GM21619 (cell line): ENCODE results near the gene TSPAN11.

Source experiments
- ATAC-seq: cut with Tn5 transposase; IDR thresholded peaks from one replicate; pipeline ENCODE4 v1.9.1; 2021; ENCODE audit not compliant: unreplicated experiment

The TSPAN11 gene

GRCh38 chr12:30959110-30959710 lies 32.7 kb downstream of the TSPAN11 start:
- ATAC-seq = no peak

- ATAC-seq = no peak
Observed at GRCh38 chr12:30959778-30960177, 33.2 kb downstream of the TSPAN11 start.

GRCh38 chr12:30961030-30961429 lies 34.5 kb downstream of the TSPAN11 start:
- ATAC-seq = no peak

- ATAC-seq = no peak
Observed at GRCh38 chr12:30962047-30962446, 35.5 kb downstream of the TSPAN11 start.

GRCh38 chr12:30963709-30964564 lies 37.4 kb downstream of the TSPAN11 start:
- ATAC-seq = no peak

- ATAC-seq = no peak
Observed at GRCh38 chr12:30964896-30965612, 38.5 kb downstream of the TSPAN11 start.

GRCh38 chr12:30965613-30965985 lies 39.1 kb downstream of the TSPAN11 start:
- no peak for ATAC-seq

GRCh38 chr12:30967026-30967425 lies 40.5 kb downstream of the TSPAN11 start:
- no peak for ATAC-seq

- no peak for ATAC-seq
Observed at GRCh38 chr12:30968211-30968610, 41.7 kb downstream of the TSPAN11 start.

GRCh38 chr12:30969006-30969405 lies 42.5 kb downstream of the TSPAN11 start:
- ATAC-seq = no peak

GRCh38 chr12:30969606-30970395 lies 43.3 kb downstream of the TSPAN11 start:
- no peak for ATAC-seq

- no peak for ATAC-seq
Observed at GRCh38 chr12:30970559-30971197, 44.1 kb downstream of the TSPAN11 start.

- ATAC-seq = no peak
Observed at GRCh38 chr12:30972035-30972434, 45.5 kb downstream of the TSPAN11 start.

GRCh38 chr12:30973175-30973574 lies 46.6 kb downstream of the TSPAN11 start:
- ATAC-seq = no peak

GRCh38 chr12:30973830-30974229 lies 47.3 kb downstream of the TSPAN11 start:
- ATAC-seq = no peak

GRCh38 chr12:30974746-30975500 lies 48.4 kb downstream of the TSPAN11 start:
- ATAC-seq = no peak

GRCh38 chr12:30975581-30975980 lies 49.0 kb downstream of the TSPAN11 start:
- no peak for ATAC-seq

- ATAC-seq = no peak
Observed at GRCh38 chr12:30976206-30976605, 49.7 kb downstream of the TSPAN11 start.

GRCh38 chr12:30977124-30977523 lies 50.6 kb downstream of the TSPAN11 start:
- ATAC-seq = no peak
